ENCODE results near the gene TRAPPC13.

GRCh38 chr5:65699338-65699737, 74.5 kb downstream of the TRAPPC13 start:
- TF ChIP-seq CTCF (IDR thresholded peaks at IDR 0.05; ENCODE audit: low read depth, low read length, poor library complexity, severe bottlenecking) = no peak
- TF ChIP-seq EZH2phosphoT487 (IDR thresholded peaks at IDR 0.05; ENCODE audit: borderline replicate concordance, low read length) = no peak
